Measurements from ENCODE around the gene GNGT2. TPM values are rescaled to one million over a fixed set of nuclear protein-coding genes. Genes with fewer than 3 reads are reported as not detected.

The GNGT2 gene
- total and polyA plus RNA-seq, 2 of the 4 experiments (the other 2 are of a cell fraction), result 0.18 to 0.79 TPM

- no peak overlapping the region for H3K4me2 ChIP-seq (ENCODE audit: low read depth, low read length)
- no peak overlapping the region for H3K4me3 ChIP-seq (ENCODE audit: insufficient read depth, low read depth, low read length)
- BruUV-seq (replicated peaks), result no TSS peak
- no peak overlapping the region for H2BK20ac ChIP-seq (ENCODE audit: low read depth, low read length)
- H3K4ac ChIP-seq (ENCODE audit: low read depth, low read length), result no peak overlapping the region
- no peaks in the 10 kb centered on the region for H3K9me3 ChIP-seq (ENCODE audit: control insufficient read depth, insufficient read depth, low read length)
- no peak overlapping the region for H3K18ac ChIP-seq (ENCODE audit: low read depth, low read length)
- no peak overlapping the region for H3K14ac ChIP-seq (replicated peaks; ENCODE audit: low read depth, low read length)
- H3K9ac ChIP-seq (ENCODE audit: low read depth, low read length), result no peak overlapping the region
- no peak overlapping the region for H2BK5ac ChIP-seq (ENCODE audit: low read depth, low read length, poor library complexity, severe bottlenecking)
- H3K79me1 ChIP-seq (ENCODE audit: low read depth in 1 of 2, low read length in 2 of 2), result no peaks in the 10 kb centered on the region
- no peak overlapping the region for H4K8ac ChIP-seq (ENCODE audit: low read depth in 2 of 2, low read length in 2 of 2)
- H3K27ac ChIP-seq (ENCODE audit: insufficient read depth, low read length), result no peak overlapping the region
- ChIA-PET CTCF (no interaction called here), POLR2A (ENCODE audit: unreplicated experiment) (no interaction called here)
- ATAC-seq (ENCODE audit: low read depth), result no peak
- H3K27me3 ChIP-seq (ENCODE audit: control insufficient read depth, insufficient read depth, low read length), result peaks cover 47% of the 10 kb centered on the region
- no peak for DNase-seq
- no peak overlapping the region for H3K56ac ChIP-seq (ENCODE audit: extremely low read depth, insufficient read depth, low read length)
- H3K36me3 ChIP-seq (ENCODE audit: control insufficient read depth, insufficient read depth, low read length), result no peaks in the 10 kb centered on the region
- no peak overlapping the region for H2BK15ac ChIP-seq (ENCODE audit: low read depth, low read length)
- no peak overlapping the region for H2BK120ac ChIP-seq (ENCODE audit: low read depth, low read length)
- no peaks in the 10 kb centered on the region for H4K20me1 ChIP-seq (ENCODE audit: insufficient read depth, low read length)
- H4K5ac ChIP-seq (ENCODE audit: low read depth, low read length), result no peak overlapping the region
- H2AK9ac ChIP-seq (replicated peaks; ENCODE audit: low read depth, low read length, poor library complexity), result no peak overlapping the region
- no peak for TF ChIP-seq FOS (IDR thresholded peaks at IDR 0.05; ENCODE audit: low read depth, low read length)
- no peak for TF ChIP-seq RAD21 (IDR thresholded peaks at IDR 0.05; ENCODE audit: low read length)
- TF ChIP-seq RFX5 (IDR thresholded peaks at IDR 0.05; ENCODE audit: low read depth, low read length), result no peak
- TF ChIP-seq CHD1 (IDR thresholded peaks at IDR 0.05; ENCODE audit: low read depth, low read length), result no peak
- no peak for TF ChIP-seq ELK1 (IDR thresholded peaks at IDR 0.05; ENCODE audit: borderline replicate concordance, low read depth, low read length)
- TF ChIP-seq CEBPB (IDR thresholded peaks at IDR 0.05; ENCODE audit: low read depth, low read length), result no peak
- TF ChIP-seq RCOR1 (IDR thresholded peaks at IDR 0.05; ENCODE audit: insufficient replicate concordance, low read length), result no peak
- TF ChIP-seq MAFK (IDR thresholded peaks at IDR 0.05; ENCODE audit: low read depth, low read length), result no peak
- TF ChIP-seq CTCF (conservative IDR thresholded peaks at IDR 0.05; ENCODE audit: low read depth, low read length), result no peak
- TF ChIP-seq BHLHE40 (IDR thresholded peaks at IDR 0.05; ENCODE audit: low read depth, low read length), result no peak
- TF ChIP-seq NFE2L2 (IDR thresholded peaks at IDR 0.05; ENCODE audit: low read depth, low read length), result no peak
- TF ChIP-seq MXI1 (IDR thresholded peaks at IDR 0.05; ENCODE audit: borderline replicate concordance, low read depth, low read length), result no peak
- TF ChIP-seq MAZ (IDR thresholded peaks at IDR 0.05; ENCODE audit: borderline replicate concordance, low read depth, low read length), result no peak
- no peak for TF ChIP-seq USF2 (IDR thresholded peaks at IDR 0.05; ENCODE audit: low read depth, low read length)
- TF ChIP-seq SMC3 (IDR thresholded peaks at IDR 0.05; ENCODE audit: low read depth, low read length), result no peak
- H4K91ac ChIP-seq (ENCODE audit: insufficient read depth, low read depth, low read length), result no peak overlapping the region
- no peak overlapping the region for H2AK5ac ChIP-seq (ENCODE audit: low read depth, low read length)
- WGBS, 2 experiments (ENCODE audit: extremely low coverage in 2 of 2, insufficient read length in 1 of 2), result 80% methylated on average over 4 of the region's 8 CpGs; no CpG with 5 or more reads in 1 of the 2 experiments
- no peaks in the 10 kb centered on the region for H3K9me1 ChIP-seq (ENCODE audit: insufficient read depth, low read length)
- no peak overlapping the region for H2AFZ ChIP-seq (replicated peaks; ENCODE audit: low read length, poor library complexity)
- no peak overlapping the region for H3K23ac ChIP-seq (ENCODE audit: low read depth, low read length)
- dilution Hi-C loops (cut with HindIII; ENCODE audit: low sequenced_read_pairs, unreplicated experiment) (no loop called here), intact Hi-C loops (cut with micrococcal nuclease) (loop anchor here (5.0 kb wide), 2 partner anchors 33 to 163 kb away; no protein-coding TSS in a partner anchor), in situ Hi-C loops (cut with MboI; ENCODE audit: low sequenced_read_pairs) (no loop called here)
- H3K4me1 ChIP-seq (ENCODE audit: control insufficient read depth, insufficient read depth, low read length), result no peaks in the 10 kb centered on the region; the same call in 1 of the 2 replicates
These were observed 15.3 kb upstream of the GNGT2 start for GRCh38 chr17:49225554-49226236.

Measured in IMR-90 (cell line).